Endodermal cell (in vitro differentiated cells): ENCODE results near the gene KIAA2012. TPM values are rescaled to one million over a fixed set of nuclear protein-coding genes. Genes with fewer than 3 reads are reported as not detected.

Experiments used
- DNase-seq: peaks from one replicate; pipeline ENCODE4 v3.0.0-alpha.2; 2017
- H3K27ac ChIP-seq: 2 replicates; pipeline ENCODE4 v1.5.1; 2013; ENCODE audit warnings: mild to moderate bottlenecking, low read depth, low read length, moderate library complexity
- H3K27me3 ChIP-seq: 2 replicates; pipeline ENCODE4 v1.6.1; 2013; ENCODE audit warnings: mild to moderate bottlenecking, low read length, moderate library complexity; ENCODE audit not compliant: insufficient read depth, control insufficient read depth, poor library complexity, severe bottlenecking
- H3K36me3 ChIP-seq: 2 replicates; pipeline ENCODE4 v1.7.0; 2013; ENCODE audit warnings: mild to moderate bottlenecking, low read length, moderate library complexity; ENCODE audit not compliant: control insufficient read depth, insufficient read depth
- H3K4me1 ChIP-seq: one replicate; pipeline ENCODE4 v1.7.0; 2013; ENCODE audit warnings: low read length; ENCODE audit not compliant: control insufficient read depth, insufficient read depth
- H3K4me3 ChIP-seq: 2 replicates; pipeline ENCODE4 v1.5.1; 2013; ENCODE audit warnings: mild to moderate bottlenecking, low read length, moderate library complexity
- H3K9ac ChIP-seq: 2 replicates; pipeline ENCODE4 v1.6.1; 2013; ENCODE audit warnings: mild to moderate bottlenecking, low read length, moderate library complexity; ENCODE audit not compliant: poor library complexity, severe bottlenecking; ENCODE audit errors: extremely low read depth
- H3K9me3 ChIP-seq: 2 replicates; pipeline ENCODE4 v1.6.1; 2013; ENCODE audit warnings: mild to moderate bottlenecking, low read length, moderate library complexity; ENCODE audit not compliant: control insufficient read depth
- H3K27ac Mint-ChIP-seq: 2 replicates; pipeline ENCODE4 v1.8.0; 2020; ENCODE audit warnings: mixed read lengths
- H3K27me3 Mint-ChIP-seq: 2 replicates; pipeline ENCODE4 v1.8.0; 2021; ENCODE audit warnings: mild to moderate bottlenecking, mixed read lengths; ENCODE audit not compliant: insufficient read depth
- H3K36me3 Mint-ChIP-seq: 2 replicates; pipeline ENCODE4 v1.8.0; 2020; ENCODE audit warnings: low read depth, mixed read lengths
- H3K4me1 Mint-ChIP-seq: 2 replicates; pipeline ENCODE4 v1.8.0; 2020; ENCODE audit warnings: mixed read lengths
- H3K4me3 Mint-ChIP-seq: 2 replicates; pipeline ENCODE4 v1.8.0; 2020; ENCODE audit warnings: mild to moderate bottlenecking, moderate library complexity, mixed read lengths
- H3K9me3 Mint-ChIP-seq: 2 replicates; pipeline ENCODE4 v1.8.0; 2020; ENCODE audit warnings: mild to moderate bottlenecking, mixed read lengths
- CTCF ChIP-seq: fragments of 200-600 bp; sonication (generic); conservative IDR thresholded peaks from 2 replicates; pipeline ENCODE4 v1.5.0; 2021; ENCODE audit warnings: antibody characterized with exemption, mild to moderate bottlenecking
- WGBS, 2 experiments: methylation state at CpG; one replicate each; pipeline versions ENCODE4 v1.1.5 to v1.1.7; 2013; ENCODE audit warnings: missing lambda C conversion rate in 2 of 2, mixed read lengths in 1 of 2; ENCODE audit not compliant: insufficient coverage in 1 of 2, insufficient read length in 1 of 2; 5-methylcytosine and 5-hydroxymethylcytosine counted together
- total RNA-seq, 2 donors: library from RNA; stranded (reverse); fragmentation: NEBNext Ultra II Directional in 1 of 2; extraction: Animal tissue kit (Norgen Biotek cat#: 25700) in 1 of 2; gene quantifications; 2 replicates in 1 of 2; 3 replicates in 1 of 2; pipeline ENCODE4 v1.2.1, GENCODE V29; 2021

The KIAA2012 gene
- total RNA-seq, 2 donors from 2014 or later = 0.62 to 1.0 TPM

GRCh38 chr2:202149155-202149762, 76.2 kb downstream of the KIAA2012 start:
- Histone ChIP-seq H3K27ac (peak overlapping the region; percentile 89), H3K36me3 (no peaks in the 10 kb centered on the region), H3K9ac (peak overlapping the region; percentile 42), H3K4me1 (peaks cover 31% of the 10 kb centered on the region), H3K27me3 (no peaks in the 10 kb centered on the region), H3K9me3 (no peaks in the 10 kb centered on the region), H3K4me3 (peak overlapping the region; percentile 65)
- H3K27me3 Mint-ChIP-seq = peaks cover 3% of the 10 kb centered on the region
- peaks cover 2% of the 10 kb centered on the region for H3K9me3 Mint-ChIP-seq
- peak overlapping the region; percentile 31 for H3K4me3 Mint-ChIP-seq
- H3K4me1 Mint-ChIP-seq = peaks cover 59% of the 10 kb centered on the region
- DNase-seq = peak; percentile 91
- peak overlapping the region; percentile 85 for H3K27ac Mint-ChIP-seq
- WGBS, 2 experiments = 7% methylated on average over 9 to 13 of the region's 13 CpGs
- peak; percentile 31 for TF ChIP-seq CTCF
- H3K36me3 Mint-ChIP-seq = no peaks in the 10 kb centered on the region

- H3K36me3 ChIP-seq = no peaks in the 10 kb centered on the region
- H3K27ac ChIP-seq = peak overlapping the region; percentile 89
- Mint-ChIP-seq H3K27ac (peak overlapping the region; percentile 85), H3K4me3 (peak overlapping the region; percentile 31), H3K27me3 (peaks cover 3% of the 10 kb centered on the region), H3K4me1 (peaks cover 58% of the 10 kb centered on the region), H3K9me3 (peaks cover 2% of the 10 kb centered on the region), H3K36me3 (no peaks in the 10 kb centered on the region)
- peaks cover 31% of the 10 kb centered on the region for H3K4me1 ChIP-seq
- no peaks in the 10 kb centered on the region for H3K9me3 ChIP-seq
- peak overlapping the region; percentile 42 for H3K9ac ChIP-seq
- H3K4me3 ChIP-seq = peak overlapping the region; percentile 65
- DNase-seq = no peak
- H3K27me3 ChIP-seq = no peaks in the 10 kb centered on the region
- TF ChIP-seq CTCF = no peak
- 73 to 83% methylated on average over 1 to 4 of the region's 4 CpGs for WGBS, 2 experiments
Observed at GRCh38 chr2:202149936-202150335, 76.9 kb downstream of the KIAA2012 start.

- no peaks in the 10 kb centered on the region for H3K36me3 ChIP-seq
- no peaks in the 10 kb centered on the region for H3K27me3 ChIP-seq
- Mint-ChIP-seq H3K4me3 (no peak overlapping the region), H3K27ac (no peak overlapping the region), H3K27me3 (peaks cover 3% of the 10 kb centered on the region), H3K4me1 (peaks cover 53% of the 10 kb centered on the region), H3K36me3 (no peaks in the 10 kb centered on the region), H3K9me3 (peaks cover 2% of the 10 kb centered on the region)
- peaks cover 29% of the 10 kb centered on the region for H3K4me1 ChIP-seq
- WGBS, 2 experiments = 81 to 86% methylated on average over 1 to 5 of the region's 5 CpGs
- no peak for DNase-seq
- H3K9ac ChIP-seq = no peak overlapping the region
- no peak overlapping the region for H3K4me3 ChIP-seq
- H3K9me3 ChIP-seq = no peaks in the 10 kb centered on the region
- H3K27ac ChIP-seq = no peak overlapping the region
- no peak for TF ChIP-seq CTCF
Observed at GRCh38 chr2:202152104-202152715, 79.2 kb downstream of the KIAA2012 start.
